GM18520 (cell line): Measurements from ENCODE around the gene LILRB2.
"Not testable (repeated sequence)": the region's sequence is repeated elsewhere in the genome, so short reads cannot be mapped to it uniquely, and the experiment has no call there.

ENCODE experiments used
- ATAC-seq: cut with Tn5 transposase; IDR thresholded peaks from one replicate; pipeline ENCODE4 v1.9.1; 2021; ENCODE audit not compliant: unreplicated experiment

The LILRB2 gene

DNA sequence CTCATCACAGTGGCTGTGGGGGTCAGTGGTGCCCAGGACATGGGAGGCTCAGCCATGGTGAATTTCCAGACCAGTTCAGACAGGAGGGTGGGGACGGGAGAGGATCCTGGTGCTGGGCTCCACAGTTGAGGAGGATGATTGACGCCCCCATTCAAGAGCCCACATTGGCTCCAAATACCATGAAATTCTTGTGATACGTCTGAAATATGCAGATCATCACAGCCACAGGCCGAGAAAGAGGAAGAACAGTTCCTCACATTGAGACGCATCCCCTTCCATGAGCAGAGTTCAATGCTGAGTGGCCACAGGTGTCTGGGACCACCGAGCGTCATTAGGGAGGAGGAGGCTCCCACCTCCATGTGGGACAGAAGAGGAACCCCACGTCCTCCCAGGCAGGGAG lies 37.1 kb downstream of the LILRB2 start:
- not testable (repeated sequence) for ATAC-seq

GRCh38 chr19:54242646-54243045 lies 38.3 kb downstream of the LILRB2 start, which contains the start of gene LILRA6:
Gene LILRA6 (minus strand): TSS chr19:54242790.
- not testable (repeated sequence) for ATAC-seq

GRCh38 chr19:54242234-54242633 lies 38.7 kb downstream of the LILRB2 start:
- not testable (repeated sequence) for ATAC-seq

DNA sequence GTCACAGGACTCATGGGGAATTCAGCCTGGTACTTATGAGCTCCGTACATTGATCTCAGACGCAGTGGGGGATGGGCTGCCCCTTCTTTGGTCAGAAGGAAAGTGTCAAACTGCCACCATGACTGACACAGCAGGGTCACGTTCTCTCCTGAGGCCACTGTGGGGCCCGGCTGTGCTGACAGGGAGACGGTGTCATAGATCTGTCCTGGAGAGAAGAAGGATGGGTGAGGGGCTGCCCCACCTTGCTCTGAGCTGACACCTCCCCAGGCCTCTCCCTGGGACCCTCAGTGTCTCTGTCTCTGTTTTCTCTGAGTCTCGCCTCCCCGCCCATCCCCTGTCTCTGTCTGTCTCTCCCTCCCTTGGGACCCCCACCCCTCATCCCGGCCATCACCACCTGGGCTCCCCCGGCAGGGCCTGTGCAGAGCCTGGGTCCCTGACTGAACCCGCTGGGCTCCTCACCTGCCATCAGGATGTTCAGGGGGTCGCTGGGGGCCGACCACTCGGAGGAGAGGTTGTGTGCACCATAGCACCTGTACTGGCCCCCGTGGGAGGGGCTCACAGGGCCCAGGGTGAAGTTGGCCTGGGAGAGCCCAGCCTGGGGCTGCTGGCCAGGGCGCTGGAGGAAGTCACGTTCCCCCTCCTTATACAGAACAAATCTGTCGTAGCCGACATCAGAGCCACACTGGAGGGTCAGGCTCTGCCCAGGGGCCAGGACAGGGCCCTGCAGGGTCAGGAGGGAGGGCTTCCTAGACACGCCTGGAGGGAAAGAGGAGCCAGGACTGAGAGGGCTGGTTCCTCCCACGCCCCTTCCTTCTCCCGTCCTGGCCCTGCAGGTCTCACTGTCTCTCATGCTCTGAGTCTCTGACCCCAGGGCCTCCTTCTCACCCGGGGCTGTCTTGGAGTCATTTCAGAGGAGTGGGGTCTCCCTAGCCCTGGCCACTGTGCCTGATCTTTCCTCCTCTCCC lies 40.3 kb downstream of the LILRB2 start:
- ATAC-seq, result not testable (repeated sequence)

- ATAC-seq, result not testable (repeated sequence)
Observed at GRCh38 chr19:54239491-54240371, 41.2 kb downstream of the LILRB2 start.

- no peak for ATAC-seq
Observed at GRCh38 chr19:54233941-54234340, 47.0 kb downstream of the LILRB2 start.

- no peak for ATAC-seq
Observed at GRCh38 chr19:54231077-54231931, 49.6 kb downstream of the LILRB2 start.

- no peak for ATAC-seq
Observed at GRCh38 chr19:54230031-54230430, 50.9 kb downstream of the LILRB2 start.

DNA sequence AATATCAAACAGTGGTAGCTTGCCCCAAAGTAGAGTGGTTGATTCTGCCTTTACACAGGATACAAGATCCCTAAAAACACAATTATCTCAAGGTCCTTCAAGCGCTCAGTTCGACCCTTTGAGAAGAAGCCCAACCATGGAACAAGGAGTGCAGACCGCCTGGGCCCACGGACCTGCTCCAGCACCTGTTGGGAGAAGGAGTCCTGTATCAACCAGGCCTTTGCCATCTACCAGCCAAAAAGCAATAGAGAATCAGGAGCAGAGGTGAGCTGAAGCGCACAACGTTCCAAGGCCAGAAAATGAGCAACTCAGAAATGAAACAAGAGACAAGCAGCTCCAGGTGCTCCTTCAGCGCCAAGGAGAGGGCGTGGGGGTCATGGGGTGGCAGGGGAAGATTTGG lies 51.8 kb downstream of the LILRB2 start:
- ATAC-seq, result no peak

DNA sequence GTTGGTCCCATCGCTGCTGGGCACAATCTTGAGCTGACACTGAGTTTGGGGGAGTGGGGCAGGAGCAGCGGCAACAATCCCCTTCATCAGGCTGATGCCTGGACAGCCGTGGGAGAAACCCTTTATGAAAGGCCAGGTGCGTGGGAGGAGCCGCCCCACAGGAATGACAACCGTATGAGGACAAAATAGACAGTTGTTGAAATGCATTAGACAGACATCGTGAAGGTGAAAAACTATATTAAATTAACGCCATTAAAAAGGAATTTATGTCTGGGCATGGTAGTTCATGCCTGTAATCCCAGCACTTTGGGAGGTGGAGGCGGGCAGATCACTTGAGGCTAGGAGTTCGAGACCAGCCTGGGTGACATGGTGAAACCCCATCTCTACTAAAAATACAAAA lies 56.3 kb downstream of the LILRB2 start:
- ATAC-seq, result not testable (repeated sequence)

DNA sequence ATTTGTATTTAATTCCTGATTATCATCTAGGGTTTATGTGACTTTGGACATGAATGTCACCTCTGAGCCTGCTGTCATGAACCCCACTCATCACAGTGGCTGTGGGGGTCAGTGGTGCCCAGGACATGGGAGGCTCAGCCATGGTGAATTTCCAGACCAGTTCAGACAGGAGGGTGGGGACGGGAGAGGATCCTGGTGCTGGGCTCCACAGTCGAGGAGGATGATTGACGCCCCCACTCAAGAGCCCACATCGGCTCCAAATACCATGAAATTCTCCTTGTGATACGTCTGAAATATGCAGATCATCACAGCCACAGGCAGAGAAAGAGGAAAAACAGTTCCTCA lies 57.0 kb downstream of the LILRB2 start:
- ATAC-seq, result not testable (repeated sequence)
